HT-29 (cell line): ENCODE measurements around the gene THSD7B. TPM values are rescaled to one million over a fixed set of nuclear protein-coding genes. Genes with fewer than 3 reads are reported as not detected.
"Not testable (repeated sequence)": the region's sequence is repeated elsewhere in the genome, so short reads cannot be mapped to it uniquely, and the experiment has no call there.

Experiments used
- DNase-seq: peaks from one replicate; pipeline ENCODE4 v3.0.0-alpha.2; 2015; ENCODE audit warnings: low spot score
- total RNA-seq: library from RNA; depleted of rRNA; stranded (reverse); fragments of >200 nt; shearing (Covaris generic); gene quantifications from 2 replicates; pipeline ENCODE4 v1.2.3, GENCODE V29; 2014

The THSD7B gene
- total RNA-seq, 1 experiment from 2014 or later, result not detected

GRCh38 chr2:137036619-137037018 lies 271.3 kb downstream of the THSD7B start:
- no peak for DNase-seq

- DNase-seq, result no peak
These were observed 274.3 kb downstream of the THSD7B start for GRCh38 chr2:137039482-137040152.

DNA sequence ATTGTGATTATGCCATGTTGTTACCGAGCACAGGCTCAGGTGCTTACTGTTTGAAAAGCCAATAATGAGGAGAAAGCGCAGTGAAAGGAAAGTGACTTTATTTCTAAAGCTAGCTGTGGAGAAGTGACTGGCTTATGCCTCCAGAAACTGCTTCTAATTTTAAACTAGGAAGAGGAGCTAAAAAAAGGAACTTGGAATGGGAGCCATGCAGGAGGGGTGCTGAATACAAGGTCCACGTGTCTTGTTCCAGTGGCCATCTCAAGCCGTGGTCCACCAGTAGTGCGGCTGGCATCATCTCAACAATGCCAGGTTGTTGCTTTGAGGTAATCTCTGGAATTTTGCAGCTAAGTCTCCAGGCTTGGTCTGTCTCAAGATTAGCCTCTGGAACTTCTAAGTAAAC lies 282.0 kb downstream of the THSD7B start:
- DNase-seq, result no peak

DNA sequence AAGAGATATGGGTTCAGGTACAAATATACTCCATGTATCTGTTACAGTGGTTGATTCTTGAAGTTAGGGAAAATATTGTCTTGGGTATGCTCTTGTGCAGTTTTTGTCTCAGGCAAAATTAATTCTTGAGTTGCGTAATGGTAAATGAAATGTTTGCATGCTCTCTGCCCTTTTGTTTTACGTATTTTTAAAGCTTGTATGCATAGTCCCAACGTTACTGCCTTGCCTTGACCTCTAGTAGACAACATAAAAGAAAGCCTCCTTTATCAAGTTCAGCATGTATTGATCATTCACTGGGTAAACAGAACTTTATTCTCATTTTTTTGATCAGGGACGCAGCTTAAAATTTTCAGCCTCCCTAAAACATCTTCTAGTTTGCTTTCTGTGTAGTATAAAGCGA lies 283.1 kb downstream of the THSD7B start:
- DNase-seq, result no peak

DNA sequence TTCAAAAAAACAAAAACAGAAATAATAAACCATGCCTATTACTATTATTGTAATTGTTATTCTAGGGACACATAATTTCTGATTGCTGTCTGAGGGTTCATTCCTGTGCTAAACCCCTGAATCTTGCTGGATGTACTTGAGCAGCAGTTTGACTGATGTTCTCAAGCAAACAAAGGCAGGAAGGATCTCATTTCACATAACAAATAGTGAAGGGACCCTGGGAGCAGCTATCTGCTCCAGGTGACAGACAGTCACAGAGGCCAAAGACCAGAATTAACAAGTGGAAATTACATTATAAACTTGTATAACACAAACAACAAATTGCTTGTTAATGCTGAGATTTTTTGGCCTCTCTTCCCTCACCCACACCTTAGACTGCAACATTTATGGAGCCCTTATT lies 284.2 kb downstream of the THSD7B start:
- DNase-seq, result no peak

DNA sequence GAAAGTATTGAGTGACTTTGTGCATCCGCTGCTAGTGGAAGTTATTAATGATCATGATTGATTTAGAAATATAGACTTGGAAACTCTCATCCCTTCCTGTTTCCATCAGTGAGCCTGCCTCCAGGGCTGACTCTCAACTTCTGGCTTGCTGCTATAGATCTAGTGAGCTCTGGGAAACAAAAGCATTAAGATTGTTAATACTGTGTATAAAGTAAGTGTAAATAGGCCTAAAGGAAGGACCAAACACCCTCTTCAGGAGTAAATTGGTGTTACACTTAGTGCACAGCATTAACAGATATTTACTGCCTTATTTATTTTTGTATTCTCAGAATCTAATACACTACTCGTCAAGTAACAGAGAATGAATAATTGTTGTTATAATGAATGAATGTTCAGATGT lies 285.6 kb downstream of the THSD7B start:
- DNase-seq, result peak; percentile 41

GRCh38 chr2:137051778-137052398 lies 286.5 kb downstream of the THSD7B start:
- no peak for DNase-seq

DNA sequence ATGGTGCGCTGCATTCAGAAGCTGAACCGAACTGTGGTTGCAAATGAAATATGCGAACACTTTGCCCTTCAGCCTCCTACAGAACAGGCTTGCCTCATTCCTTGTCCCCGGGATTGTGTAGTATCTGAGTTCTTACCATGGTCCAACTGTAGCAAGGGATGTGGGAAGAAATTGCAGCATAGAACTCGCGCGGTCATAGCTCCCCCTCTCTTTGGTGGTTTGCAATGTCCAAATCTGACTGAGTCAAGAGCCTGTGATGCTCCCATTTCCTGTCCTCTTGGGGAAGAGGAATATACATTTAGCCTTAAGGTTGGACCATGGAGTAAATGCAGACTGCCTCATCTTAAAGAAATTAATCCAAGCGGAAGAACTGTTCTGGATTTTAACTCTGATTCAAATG lies 291.4 kb downstream of the THSD7B start:
- DNase-seq, result no peak

DNA sequence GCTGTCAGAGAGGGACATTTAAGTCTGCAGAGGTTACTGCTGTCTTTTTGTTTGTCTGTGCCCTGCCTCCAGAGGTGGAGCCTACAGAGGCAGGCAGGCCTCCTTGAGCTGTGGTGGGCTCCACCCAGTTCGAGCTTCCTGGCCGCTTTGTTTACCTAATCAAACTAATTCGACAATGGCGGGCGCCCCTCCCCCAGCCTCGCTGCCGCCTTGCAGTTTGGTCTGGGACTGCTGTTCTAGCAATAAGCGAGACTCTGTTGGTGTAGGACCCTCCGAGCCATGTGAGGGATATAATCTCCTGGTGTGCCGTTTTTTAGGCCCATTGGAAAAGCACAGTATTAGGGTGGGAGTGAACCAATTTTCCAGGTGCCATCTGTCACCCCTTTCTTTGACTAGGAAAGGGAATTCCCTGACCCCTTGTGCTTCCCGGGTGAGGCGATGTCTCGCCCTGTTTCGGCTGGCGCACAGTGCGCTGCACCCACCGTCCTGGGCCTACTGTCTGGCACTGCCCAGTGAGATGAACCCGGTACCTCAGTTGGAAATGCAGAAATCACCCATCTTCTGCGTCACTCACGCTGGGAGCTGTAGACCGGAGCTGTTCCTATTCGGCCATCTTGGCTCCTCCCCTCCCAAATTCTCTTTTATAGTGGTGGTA lies 310.9 kb downstream of the THSD7B start:
- DNase-seq, result not testable (repeated sequence)

GRCh38 chr2:137091704-137092103 lies 326.4 kb downstream of the THSD7B start:
- no peak for DNase-seq

GRCh38 chr2:137093116-137093515 lies 327.8 kb downstream of the THSD7B start:
- DNase-seq, result no peak

GRCh38 chr2:137096187-137096586 lies 330.8 kb downstream of the THSD7B start:
- DNase-seq, result no peak

GRCh38 chr2:137096693-137097092 lies 331.3 kb downstream of the THSD7B start:
- peak; percentile 12 for DNase-seq

DNA sequence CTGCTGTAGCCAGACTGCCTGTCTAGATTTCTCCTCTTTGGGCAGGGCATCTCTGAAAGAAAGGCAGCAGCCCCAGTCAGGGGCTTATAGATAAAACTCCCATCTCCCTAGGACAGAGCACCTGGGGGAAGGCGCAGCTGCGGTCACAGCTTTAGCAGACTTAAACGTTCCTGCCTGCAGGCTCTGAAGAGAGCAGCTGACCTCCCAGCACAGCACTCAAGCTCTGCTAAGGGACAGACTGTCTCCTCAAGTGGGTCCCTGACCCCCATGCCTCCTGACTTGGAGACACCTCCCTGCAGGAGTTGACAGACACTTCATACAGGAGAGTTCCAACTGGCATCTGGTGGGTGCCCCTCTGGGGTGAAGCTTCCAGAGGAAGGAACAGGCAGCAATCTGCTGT lies 336.5 kb downstream of the THSD7B start:
- not testable (repeated sequence) for DNase-seq

DNA sequence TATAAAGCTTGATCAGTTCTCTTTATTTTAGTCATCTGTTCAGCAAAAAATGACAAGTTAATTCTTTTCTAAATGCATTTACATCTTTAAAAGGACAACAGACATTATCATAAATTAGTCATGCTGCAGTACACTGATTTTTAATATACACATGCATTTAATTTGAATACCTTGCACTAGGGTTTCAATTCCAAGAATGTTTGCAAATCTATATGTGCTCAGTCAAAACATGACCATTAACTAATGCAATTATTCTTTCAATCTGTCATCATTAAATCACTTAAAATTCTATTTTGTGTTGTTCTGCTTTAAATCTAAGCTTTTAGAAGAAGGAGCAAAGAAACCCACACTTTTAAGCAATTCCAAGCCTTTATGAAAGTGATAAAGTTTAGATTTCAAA lies 342.6 kb downstream of the THSD7B start:
- DNase-seq, result no peak

DNA sequence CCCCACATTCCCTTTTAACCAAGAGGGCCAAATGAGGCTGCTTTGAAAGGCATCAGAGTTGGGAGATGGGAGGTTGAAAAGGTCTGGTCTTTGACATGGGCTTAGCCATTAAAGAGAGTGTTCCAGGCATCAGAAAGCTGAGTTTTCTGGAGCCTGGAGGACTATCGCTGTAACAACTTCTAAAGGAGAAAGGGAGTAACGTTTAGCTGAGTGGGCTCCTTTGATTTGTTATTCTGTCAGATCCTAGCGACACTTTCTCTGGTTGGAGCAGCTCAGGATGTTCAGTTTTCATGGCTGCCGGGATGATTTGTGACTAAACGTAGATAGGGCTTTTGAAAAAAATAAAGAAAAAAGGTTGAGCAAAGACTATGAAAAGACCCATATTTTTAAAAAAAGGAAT lies 346.6 kb downstream of the THSD7B start:
- no peak for DNase-seq

- DNase-seq, result no peak
These were observed 349.9 kb downstream of the THSD7B start for GRCh38 chr2:137115081-137115794.

- DNase-seq, result no peak
These were observed 350.4 kb downstream of the THSD7B start for GRCh38 chr2:137115795-137116089.

DNA sequence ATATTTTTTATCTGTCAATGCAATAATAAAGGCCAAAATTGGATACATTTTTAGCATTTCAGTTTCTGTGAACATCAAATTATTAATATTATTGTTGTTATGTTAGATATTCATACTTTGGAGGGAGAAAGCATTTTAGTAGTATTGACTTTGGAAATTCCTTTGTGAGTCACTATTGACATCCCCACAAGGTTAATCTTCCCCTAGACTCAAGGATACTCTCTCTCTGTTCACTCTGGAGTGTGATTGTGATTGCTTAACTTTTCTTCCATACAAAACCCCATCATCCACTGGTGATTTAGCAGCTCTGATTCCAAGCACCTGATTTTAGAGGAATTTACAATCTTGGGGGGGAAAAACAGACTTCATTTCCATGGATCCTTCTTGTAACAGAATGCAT lies 352.0 kb downstream of the THSD7B start:
- DNase-seq, result no peak

GRCh38 chr2:137118140-137118539 lies 352.8 kb downstream of the THSD7B start:
- no peak for DNase-seq

GRCh38 chr2:137123226-137123625 lies 357.9 kb downstream of the THSD7B start:
- no peak for DNase-seq

GRCh38 chr2:137133225-137133624 lies 367.9 kb downstream of the THSD7B start:
- DNase-seq, result no peak

GRCh38 chr2:137138263-137138662 lies 372.9 kb downstream of the THSD7B start:
- DNase-seq, result no peak
